HG03460 (cell line): ENCODE measurements around the gene RAB37.
A peak's percentile ranks its signal among the peaks of the same experiment; 100 is the strongest.

Experiments used
- ATAC-seq: cut with Tn5 transposase; IDR thresholded peaks from one replicate; pipeline ENCODE4 v1.9.1; 2021; ENCODE audit not compliant: unreplicated experiment

Gene RAB37

GRCh38 chr17:74760404-74761105 lies 23.5 kb downstream of the RAB37 start:
- ATAC-seq = no peak

DNA sequence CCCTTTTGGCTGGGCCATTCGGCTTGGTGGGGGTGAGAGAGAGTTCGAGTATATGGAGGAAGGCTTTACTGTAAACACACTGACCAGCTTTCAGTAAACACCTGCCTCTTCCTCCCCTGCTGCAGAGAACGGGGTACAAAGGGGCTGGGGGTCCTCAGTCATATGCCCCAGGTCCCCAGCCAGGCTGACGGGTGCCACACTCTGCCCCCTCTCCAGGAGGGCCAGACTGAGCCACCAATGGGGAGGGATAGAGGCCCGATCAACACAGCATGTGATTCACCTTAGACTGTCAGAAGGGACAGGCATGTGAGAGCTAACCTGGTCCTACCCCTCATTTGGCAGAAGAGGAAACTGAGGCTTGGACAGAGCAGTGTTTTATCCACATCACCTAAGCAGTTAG lies 24.4 kb downstream of the RAB37 start:
- ATAC-seq = no peak

DNA sequence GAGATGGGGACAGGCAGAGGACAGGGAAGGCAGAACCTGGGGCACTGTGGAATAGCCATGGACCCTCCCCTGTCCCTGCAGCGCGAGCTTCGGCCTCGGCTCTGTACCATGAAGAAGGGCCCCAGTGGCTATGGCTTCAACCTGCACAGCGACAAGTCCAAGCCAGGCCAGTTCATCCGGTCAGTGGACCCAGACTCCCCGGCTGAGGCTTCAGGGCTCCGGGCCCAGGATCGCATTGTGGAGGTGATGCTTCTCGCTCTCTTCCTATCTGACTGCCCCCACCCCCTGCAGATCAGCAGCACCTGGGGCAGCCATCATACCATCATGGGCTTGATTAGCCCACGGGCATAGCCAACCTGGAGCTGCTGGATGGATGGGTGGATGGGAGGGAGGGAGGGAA lies 24.9 kb downstream of the RAB37 start:
- no peak for ATAC-seq

GRCh38 chr17:74763565-74764387 lies 26.7 kb downstream of the RAB37 start:
- ATAC-seq = no peak

- ATAC-seq = no peak
Observed at GRCh38 chr17:74764751-74765286, 27.8 kb downstream of the RAB37 start.

GRCh38 chr17:74766413-74766812 lies 29.4 kb downstream of the RAB37 start:
- no peak for ATAC-seq

DNA sequence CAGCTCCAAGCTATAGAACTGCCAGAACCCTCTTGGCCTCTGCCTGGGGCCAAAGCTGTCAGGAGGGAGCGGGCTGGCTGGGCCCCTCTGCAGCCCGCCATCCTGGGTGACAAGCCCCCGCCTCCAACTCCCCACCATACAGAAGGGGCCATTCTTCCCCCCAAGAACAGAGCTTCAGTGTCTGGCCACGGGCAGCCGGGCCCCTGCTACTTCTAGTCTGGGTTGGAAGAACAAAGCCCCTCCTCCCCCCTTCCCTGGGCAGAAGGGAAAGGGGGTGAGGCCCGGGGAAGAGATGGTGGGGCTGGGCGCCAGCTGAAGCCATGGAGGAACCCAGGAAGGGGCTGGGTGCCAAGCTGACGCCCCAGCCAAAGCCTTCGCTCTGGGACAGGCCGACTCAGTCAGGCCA lies 30.1 kb downstream of the RAB37 start:
- no peak for ATAC-seq

DNA sequence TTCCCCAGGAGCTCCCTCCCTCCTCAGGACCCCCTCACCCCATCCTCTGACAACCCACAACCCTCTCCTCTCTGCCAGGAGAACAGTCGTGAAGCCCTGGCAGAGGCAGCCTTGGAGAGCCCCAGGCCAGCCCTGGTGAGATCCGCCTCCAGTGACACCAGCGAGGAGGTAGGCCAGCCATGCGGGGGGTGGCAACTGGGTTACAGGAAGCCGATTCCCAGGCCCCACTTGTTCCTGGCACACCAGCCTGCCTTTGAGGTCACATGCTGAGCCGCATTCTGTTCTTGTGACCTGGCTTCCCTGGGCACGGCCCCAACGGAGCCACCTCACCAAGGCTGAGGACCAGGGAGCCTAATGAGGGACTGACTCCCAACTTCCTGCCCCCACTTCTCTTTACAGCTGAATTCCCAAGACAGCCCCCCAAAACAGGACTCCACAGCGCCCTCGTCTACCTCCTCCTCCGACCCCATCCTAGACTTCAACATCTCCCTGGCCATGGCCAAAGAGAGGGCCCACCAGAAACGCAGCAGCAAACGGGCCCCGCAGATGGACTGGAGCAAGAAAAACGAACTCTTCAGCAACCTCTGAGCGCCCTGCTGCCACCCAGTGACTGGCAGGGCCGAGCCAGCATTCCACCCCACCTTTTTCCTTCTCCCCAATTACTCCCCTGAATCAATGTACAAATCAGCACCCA lies 31.2 kb downstream of the RAB37 start:
- ATAC-seq = no peak

- ATAC-seq = no peak
Observed at GRCh38 chr17:74768763-74769114, 31.7 kb downstream of the RAB37 start.

GRCh38 chr17:74769266-74769855 lies 32.3 kb downstream of the RAB37 start:
- ATAC-seq = no peak

DNA sequence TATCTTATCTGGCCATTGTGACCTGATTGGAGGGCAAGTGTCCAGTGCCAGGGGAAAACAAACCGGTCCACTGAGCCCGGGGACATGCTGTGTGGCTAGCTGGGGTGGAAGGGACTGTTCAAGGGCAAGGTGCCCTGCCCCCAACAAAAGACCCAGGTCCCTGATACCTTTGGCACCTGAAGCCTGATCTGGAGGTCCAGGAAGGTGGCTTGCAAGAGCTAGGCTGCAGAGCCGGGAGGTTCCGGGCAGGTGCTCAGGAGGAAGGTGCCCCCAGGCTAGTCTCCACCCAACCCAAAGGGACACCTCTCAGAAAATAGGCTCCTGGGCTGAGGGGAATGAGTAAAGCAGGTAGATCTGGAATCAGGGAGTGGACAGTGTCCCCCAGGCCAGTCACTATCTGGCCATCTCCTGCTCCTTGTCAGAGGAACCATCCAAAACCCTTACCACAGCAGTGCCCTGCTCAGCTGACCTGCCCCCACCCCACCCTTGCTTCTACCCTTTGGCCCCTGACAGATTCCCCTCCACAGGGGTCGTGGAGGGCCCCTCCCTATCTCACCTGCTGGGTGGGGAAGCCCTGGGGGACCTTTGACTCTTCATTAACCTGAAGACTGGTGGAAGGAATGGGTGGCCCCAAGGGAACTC lies 32.9 kb downstream of the RAB37 start:
- no peak for ATAC-seq

GRCh38 chr17:74770498-74771318 lies 33.7 kb downstream of the RAB37 start:
- ATAC-seq = no peak

GRCh38 chr17:74771319-74771914 lies 34.4 kb downstream of the RAB37 start:
- no peak for ATAC-seq

GRCh38 chr17:74772053-74772452 lies 35.0 kb downstream of the RAB37 start:
- no peak for ATAC-seq

DNA sequence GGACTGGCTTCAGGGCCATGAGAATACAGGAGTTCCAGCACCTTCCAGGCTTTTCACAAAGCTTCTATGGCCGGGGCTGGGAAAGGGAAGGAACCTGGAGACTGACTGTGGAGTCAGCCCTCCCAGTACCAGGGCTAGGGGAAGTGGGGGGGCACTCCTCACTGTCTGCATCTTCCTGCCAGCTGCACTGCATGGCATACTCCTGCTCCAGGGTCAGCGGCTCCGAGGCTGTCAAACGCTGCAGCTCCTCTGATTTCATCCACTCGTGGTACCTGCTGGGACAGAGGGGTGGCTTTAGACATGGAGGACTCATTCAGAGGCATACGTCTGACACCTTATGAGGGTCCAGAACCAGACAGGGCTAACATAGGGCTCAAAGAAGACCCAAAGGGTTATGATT lies 36.4 kb downstream of the RAB37 start:
- no peak for ATAC-seq

GRCh38 chr17:74773871-74774286 lies 36.8 kb downstream of the RAB37 start:
- no peak for ATAC-seq

GRCh38 chr17:74775409-74776043 lies 38.5 kb downstream of the RAB37 start:
- ATAC-seq = no peak

DNA sequence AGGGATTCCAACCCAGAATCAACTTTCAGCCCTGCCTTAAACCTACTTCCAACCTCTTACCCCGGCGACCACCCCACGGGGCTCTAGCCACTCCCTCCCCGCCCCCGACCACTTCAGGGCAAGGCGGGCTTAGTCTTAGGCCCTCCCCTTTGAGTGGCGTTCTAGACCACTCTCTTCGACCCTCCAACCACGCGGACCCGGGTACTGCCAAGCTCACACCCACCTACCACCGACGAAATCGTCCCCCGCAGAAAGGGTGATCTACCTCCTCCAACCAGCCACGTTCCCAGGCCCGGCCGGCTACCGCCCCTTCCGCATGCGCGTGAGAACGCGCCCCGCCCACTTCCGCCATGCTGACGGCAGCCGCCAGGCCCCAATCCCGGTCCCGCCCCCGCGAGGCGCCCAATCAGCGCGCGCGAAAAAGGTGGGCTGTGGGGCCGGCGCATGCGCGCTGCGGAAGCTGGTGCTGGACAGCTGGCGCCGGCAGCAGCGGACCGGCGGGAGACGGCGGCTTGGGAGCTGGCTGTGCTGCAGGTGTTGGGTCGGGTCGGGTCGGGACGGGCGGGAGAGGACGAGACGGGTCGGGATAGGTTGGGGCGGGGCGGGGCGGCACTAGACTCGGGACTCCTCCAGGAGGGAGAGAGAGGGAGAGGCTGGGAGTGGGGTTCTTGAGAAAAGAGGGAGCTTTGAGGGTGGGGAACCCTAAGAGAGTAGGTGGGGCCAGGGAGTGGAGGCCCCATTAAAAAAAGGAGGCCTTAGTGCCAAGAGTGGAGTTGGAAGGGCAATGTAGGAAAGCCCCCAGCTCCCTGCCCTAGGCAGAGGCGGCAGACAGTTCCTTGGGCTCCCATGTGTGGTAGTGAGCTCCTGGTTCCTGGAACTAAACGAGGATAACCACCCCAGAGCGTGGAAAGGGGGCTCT lies 39.2 kb downstream of the RAB37 start, which contains the start of gene NAT9:
NAT9 (minus strand) TSS at position 302 of the 919 bp plus-strand sequence. CDS start 647 bp downstream, outside the sequence.
- peak; percentile 60 for ATAC-seq
